Measurements from ENCODE around the gene TPRG1L.

Gene TPRG1L

DNA sequence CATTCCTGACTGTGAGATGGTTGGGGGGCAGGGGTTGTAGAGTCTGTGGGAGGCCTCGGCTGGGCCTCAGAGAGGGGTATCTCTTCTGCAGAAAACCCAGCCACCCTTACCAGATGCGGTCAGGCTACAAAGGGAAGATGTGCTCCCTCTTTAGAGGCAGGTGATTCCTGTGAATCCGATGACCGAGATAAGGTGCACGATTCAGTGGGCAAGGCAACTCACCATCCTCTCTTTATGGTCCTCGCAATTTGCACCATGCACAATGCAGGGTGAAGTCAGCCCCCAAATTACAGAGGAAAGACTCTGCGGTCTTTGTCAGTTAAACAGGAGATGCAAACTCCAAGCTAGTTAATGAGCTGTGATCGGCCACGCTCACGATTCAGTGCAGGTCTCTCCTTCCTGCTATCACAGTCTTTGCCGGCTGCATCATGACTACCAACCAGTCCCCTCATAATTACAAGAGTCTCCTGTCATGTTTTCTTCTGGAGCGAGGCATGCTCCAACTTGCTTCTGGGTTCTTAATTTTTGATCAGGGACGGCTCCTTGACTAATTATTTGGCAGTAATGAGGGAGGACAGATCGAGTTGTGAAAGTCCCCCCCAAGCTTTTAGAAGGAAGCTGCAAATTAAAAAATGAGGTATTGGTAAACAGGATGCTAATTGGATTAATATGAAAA is 40.0 kb downstream of the TPRG1L start:
- no peak for DNase-seq
- H2BK12ac ChIP-seq (ENCODE audit: low read length in 2 of 2) = no peak overlapping the region
- H3K9me3 ChIP-seq (ENCODE audit: control insufficient read depth, low read length) = no peaks in the 10 kb centered on the region
- no peak overlapping the region for H3K14ac ChIP-seq (ENCODE audit: low read length in 2 of 2)
- no peak overlapping the region for H2AFZ ChIP-seq (ENCODE audit: low read depth, low read length)
- H3K4me2 ChIP-seq (ENCODE audit: low read length, poor library complexity, severe bottlenecking) = no peak overlapping the region
- H3K23ac ChIP-seq (ENCODE audit: low read length in 2 of 2) = no peak overlapping the region
- no peaks in the 10 kb centered on the region for H3K79me1 ChIP-seq (replicated peaks; ENCODE audit: low read length, poor library complexity, severe bottlenecking)
- no peak overlapping the region for H2BK120ac ChIP-seq (ENCODE audit: low read depth, low read length)
- no peak overlapping the region for H3K4me3 ChIP-seq (ENCODE audit: insufficient read depth in 1 of 2, low read depth in 1 of 2, low read length in 2 of 2)
- no peak overlapping the region for H3K4ac ChIP-seq (ENCODE audit: low read depth in 1 of 2, low read length in 2 of 2)
- H4K8ac ChIP-seq (ENCODE audit: low read length) = no peak overlapping the region
- no peaks in the 10 kb centered on the region for H3K36me3 ChIP-seq (ENCODE audit: control insufficient read depth in 1 of 2, insufficient read depth in 2 of 2, low read depth in 1 of 2, low read length in 2 of 2)
- no peak overlapping the region for H2BK5ac ChIP-seq (ENCODE audit: low read depth, low read length, poor library complexity, severe bottlenecking)
- H3K27me3 ChIP-seq (ENCODE audit: control insufficient read depth in 1 of 2, insufficient read depth in 1 of 2, low read length in 2 of 2) = peaks cover 17 to 66% of the 10 kb centered on the region in 2 experiments
- H3K18ac ChIP-seq (ENCODE audit: low read depth in 1 of 2, low read length in 2 of 2) = no peak overlapping the region
- WGBS = 83% methylated on average over 14 of the region's 14 CpGs
- H3K4me1 ChIP-seq (ENCODE audit: control insufficient read depth, insufficient read depth, low read depth, low read length) = peaks cover 8% of the 10 kb centered on the region
- no peak overlapping the region for H2AK5ac ChIP-seq (ENCODE audit: low read length, severe bottlenecking)
- H3K9ac ChIP-seq (ENCODE audit: low read length) = no peak overlapping the region
- no peak overlapping the region for H4K91ac ChIP-seq (ENCODE audit: low read length)
- H2BK15ac ChIP-seq (ENCODE audit: low read depth, poor library complexity, severe bottlenecking) = no peak overlapping the region
- H3K27ac ChIP-seq (ENCODE audit: low read length, poor library complexity, severe bottlenecking) = no peak overlapping the region

DNA sequence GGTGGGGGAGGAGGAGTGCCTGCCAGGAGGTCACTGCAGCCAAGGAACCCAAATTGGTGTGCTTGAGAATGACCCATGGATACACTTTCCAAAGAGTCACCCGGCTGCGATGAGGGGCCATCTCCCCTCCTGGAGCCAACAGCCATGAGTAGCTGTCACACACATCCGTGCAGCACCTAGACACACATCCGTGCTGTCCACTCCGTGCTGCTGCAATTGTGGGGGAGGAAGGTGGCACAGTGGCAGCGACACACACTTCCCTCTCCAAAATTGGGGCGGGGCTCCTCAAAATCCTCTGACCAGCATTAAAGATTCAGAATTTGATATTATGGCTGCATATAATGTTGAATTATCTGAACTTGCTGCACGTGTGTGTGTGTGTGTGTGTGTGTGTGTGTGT is 43.3 kb downstream of the TPRG1L start:
- H3K23ac ChIP-seq (ENCODE audit: low read length in 2 of 2) = no peak overlapping the region
- H3K9ac ChIP-seq (ENCODE audit: low read length) = no peak overlapping the region
- H4K91ac ChIP-seq (ENCODE audit: low read length) = no peak overlapping the region
- H3K4me3 ChIP-seq (ENCODE audit: insufficient read depth in 1 of 2, low read depth in 1 of 2, low read length in 2 of 2) = no peak overlapping the region
- H4K8ac ChIP-seq (ENCODE audit: low read length) = no peak overlapping the region
- H3K18ac ChIP-seq (ENCODE audit: low read depth in 1 of 2, low read length in 2 of 2) = no peak overlapping the region
- no peak overlapping the region for H2BK120ac ChIP-seq (ENCODE audit: low read depth, low read length)
- H3K27me3 ChIP-seq (ENCODE audit: control insufficient read depth in 1 of 2, insufficient read depth in 1 of 2, low read length in 2 of 2) = peaks cover 27 to 62% of the 10 kb centered on the region in 2 experiments
- no peak for DNase-seq
- H3K4me1 ChIP-seq (ENCODE audit: control insufficient read depth, insufficient read depth, low read depth, low read length) = peaks cover 25% of the 10 kb centered on the region
- no peak overlapping the region for H2AFZ ChIP-seq (ENCODE audit: low read depth, low read length)
- H3K27ac ChIP-seq (ENCODE audit: low read length, poor library complexity, severe bottlenecking) = no peak overlapping the region
- H3K14ac ChIP-seq (ENCODE audit: low read length in 2 of 2) = no peak overlapping the region
- H3K4ac ChIP-seq (ENCODE audit: low read depth in 1 of 2, low read length in 2 of 2) = no peak overlapping the region
- WGBS = 86% methylated on average over 8 of the region's 8 CpGs
- no peak overlapping the region for H2BK12ac ChIP-seq (ENCODE audit: low read length in 2 of 2)
- no peaks in the 10 kb centered on the region for H3K36me3 ChIP-seq (ENCODE audit: control insufficient read depth in 1 of 2, insufficient read depth in 2 of 2, low read depth in 1 of 2, low read length in 2 of 2)
- no peak overlapping the region for H3K4me2 ChIP-seq (ENCODE audit: low read length, poor library complexity, severe bottlenecking)
- H3K9me3 ChIP-seq (ENCODE audit: control insufficient read depth, low read length) = no peaks in the 10 kb centered on the region
- H3K79me1 ChIP-seq (replicated peaks; ENCODE audit: low read length, poor library complexity, severe bottlenecking) = no peaks in the 10 kb centered on the region
- H2BK5ac ChIP-seq (ENCODE audit: low read depth, low read length, poor library complexity, severe bottlenecking) = no peak overlapping the region
- H2BK15ac ChIP-seq (ENCODE audit: low read depth, poor library complexity, severe bottlenecking) = no peak overlapping the region
- H2AK5ac ChIP-seq (ENCODE audit: low read length, severe bottlenecking) = no peak overlapping the region

DNA sequence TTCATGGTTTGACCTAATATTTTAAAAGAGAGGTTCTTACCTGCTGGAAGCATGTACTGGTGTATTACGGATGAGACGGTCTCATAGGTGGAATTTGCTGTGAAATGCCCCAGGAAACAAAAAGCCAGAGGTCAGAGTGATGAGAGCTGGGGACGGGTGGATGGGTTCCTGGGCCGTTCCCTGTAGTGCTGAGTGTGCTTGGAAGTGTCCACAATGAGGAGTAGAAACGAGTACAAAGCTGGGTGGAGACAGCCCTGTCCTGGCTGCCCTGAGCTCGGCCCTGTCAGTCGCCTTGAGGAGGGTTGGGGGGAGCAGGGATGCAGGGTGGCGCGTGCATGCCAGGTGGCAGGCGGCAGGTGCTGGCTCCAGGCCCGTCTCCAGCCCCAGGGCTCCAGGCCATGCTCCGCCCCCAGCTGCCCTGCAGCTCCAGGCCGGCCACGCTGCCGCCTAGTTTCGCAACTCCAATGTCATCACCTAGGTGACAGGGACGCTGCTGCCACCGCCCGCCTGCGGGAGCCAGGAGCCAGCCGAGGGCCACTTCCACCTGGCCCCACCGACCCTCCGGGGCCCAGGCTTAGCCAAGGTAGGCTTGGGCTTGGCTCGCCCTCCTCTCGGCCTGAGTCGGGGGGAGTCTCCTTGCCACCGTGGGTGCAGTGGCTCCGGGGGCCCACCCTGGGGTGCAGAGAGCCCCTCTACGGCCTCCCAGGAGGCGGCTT is 43.9 kb downstream of the TPRG1L start:
- Histone ChIP-seq H3K9ac (ENCODE audit: low read length) (no peak overlapping the region), H4K8ac (ENCODE audit: low read length) (no peak overlapping the region), H4K91ac (ENCODE audit: low read length) (no peak overlapping the region), H2BK120ac (ENCODE audit: low read depth, low read length) (no peak overlapping the region), H2AK5ac (ENCODE audit: low read length, severe bottlenecking) (no peak overlapping the region), H3K18ac (ENCODE audit: low read depth in 1 of 2, low read length in 2 of 2) (no peak overlapping the region), H3K14ac (ENCODE audit: low read length in 2 of 2) (no peak overlapping the region), H3K27me3 (ENCODE audit: control insufficient read depth in 1 of 2, insufficient read depth in 1 of 2, low read length in 2 of 2) (peaks cover 32 to 65% of the 10 kb centered on the region in 2 experiments), H3K9me3 (ENCODE audit: control insufficient read depth, low read length) (no peaks in the 10 kb centered on the region), H2BK15ac (ENCODE audit: low read depth, poor library complexity, severe bottlenecking) (no peak overlapping the region), H3K36me3 (ENCODE audit: control insufficient read depth in 1 of 2, insufficient read depth in 2 of 2, low read depth in 1 of 2, low read length in 2 of 2) (no peaks in the 10 kb centered on the region), H2AFZ (ENCODE audit: low read depth, low read length) (no peak overlapping the region), H3K4me2 (ENCODE audit: low read length, poor library complexity, severe bottlenecking) (no peak overlapping the region), H3K23ac (ENCODE audit: low read length in 2 of 2) (no peak overlapping the region), H2BK12ac (ENCODE audit: low read length in 2 of 2) (no peak overlapping the region), H3K27ac (ENCODE audit: low read length, poor library complexity, severe bottlenecking) (no peak overlapping the region), H3K4ac (ENCODE audit: low read depth in 1 of 2, low read length in 2 of 2) (no peak overlapping the region), H3K79me1 (replicated peaks; ENCODE audit: low read length, poor library complexity, severe bottlenecking) (no peaks in the 10 kb centered on the region), H3K4me1 (ENCODE audit: control insufficient read depth, insufficient read depth, low read depth, low read length) (peaks cover 29% of the 10 kb centered on the region), H3K4me3 (ENCODE audit: insufficient read depth in 1 of 2, low read depth in 1 of 2, low read length in 2 of 2) (no peak overlapping the region), H2BK5ac (ENCODE audit: low read depth, low read length, poor library complexity, severe bottlenecking) (no peak overlapping the region)
- no peak for DNase-seq
- 40% methylated on average over 30 of the region's 30 CpGs for WGBS

DNA sequence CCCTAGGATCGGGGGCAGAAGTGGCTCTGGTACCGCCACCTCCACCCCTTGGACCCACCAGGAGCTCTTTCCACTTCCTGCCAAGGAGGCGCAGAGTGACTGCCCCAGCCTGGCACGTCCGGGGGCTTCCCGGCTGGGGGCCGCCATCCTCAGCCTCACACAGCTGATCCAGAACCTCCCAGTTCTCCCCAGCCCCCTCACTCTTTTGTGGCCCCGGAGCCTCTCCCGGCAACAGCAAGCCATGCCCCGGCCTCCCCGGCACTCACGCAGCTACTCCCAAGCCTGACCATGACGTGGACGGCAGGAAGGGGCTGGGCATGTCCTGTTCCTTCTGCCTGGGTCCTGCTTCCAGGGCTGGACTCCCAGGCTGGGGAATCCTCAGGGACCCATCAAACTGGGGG is 44.6 kb downstream of the TPRG1L start:
- H3K27me3 ChIP-seq (ENCODE audit: control insufficient read depth in 1 of 2, insufficient read depth in 1 of 2, low read length in 2 of 2) = peaks cover 32 to 66% of the 10 kb centered on the region in 2 experiments
- no peak overlapping the region for H3K14ac ChIP-seq (ENCODE audit: low read length in 2 of 2)
- H2BK5ac ChIP-seq (ENCODE audit: low read depth, low read length, poor library complexity, severe bottlenecking) = no peak overlapping the region
- no peak overlapping the region for H3K4me3 ChIP-seq (ENCODE audit: insufficient read depth in 1 of 2, low read depth in 1 of 2, low read length in 2 of 2)
- H3K79me1 ChIP-seq (replicated peaks; ENCODE audit: low read length, poor library complexity, severe bottlenecking) = no peaks in the 10 kb centered on the region
- DNase-seq = no peak
- no peak overlapping the region for H4K91ac ChIP-seq (ENCODE audit: low read length)
- H2AK5ac ChIP-seq (ENCODE audit: low read length, severe bottlenecking) = no peak overlapping the region
- H3K4me1 ChIP-seq (ENCODE audit: control insufficient read depth, insufficient read depth, low read depth, low read length) = peaks cover 35% of the 10 kb centered on the region
- no peak overlapping the region for H3K4me2 ChIP-seq (ENCODE audit: low read length, poor library complexity, severe bottlenecking)
- no peaks in the 10 kb centered on the region for H3K36me3 ChIP-seq (ENCODE audit: control insufficient read depth in 1 of 2, insufficient read depth in 2 of 2, low read depth in 1 of 2, low read length in 2 of 2)
- no peak overlapping the region for H3K9ac ChIP-seq (ENCODE audit: low read length)
- H2AFZ ChIP-seq (ENCODE audit: low read depth, low read length) = no peak overlapping the region
- WGBS = 89% methylated on average over 14 of the region's 14 CpGs
- H2BK12ac ChIP-seq (ENCODE audit: low read length in 2 of 2) = no peak overlapping the region
- H3K9me3 ChIP-seq (ENCODE audit: control insufficient read depth, low read length) = no peaks in the 10 kb centered on the region
- H4K8ac ChIP-seq (ENCODE audit: low read length) = no peak overlapping the region
- H3K27ac ChIP-seq (ENCODE audit: low read length, poor library complexity, severe bottlenecking) = no peak overlapping the region
- H2BK120ac ChIP-seq (ENCODE audit: low read depth, low read length) = no peak overlapping the region
- H3K18ac ChIP-seq (ENCODE audit: low read depth in 1 of 2, low read length in 2 of 2) = no peak overlapping the region
- H3K23ac ChIP-seq (ENCODE audit: low read length in 2 of 2) = no peak overlapping the region
- no peak overlapping the region for H2BK15ac ChIP-seq (ENCODE audit: low read depth, poor library complexity, severe bottlenecking)
- no peak overlapping the region for H3K4ac ChIP-seq (ENCODE audit: low read depth in 1 of 2, low read length in 2 of 2)

Data from mesenchymal stem cell (in vitro differentiated cells and primary cell).